NAMALWA (cell line): ENCODE measurements around the gene PRKCQ.

Source experiments
- DNase-seq: peaks from one replicate; pipeline ENCODE4 v3.0.0-alpha.2; 2015; ENCODE audit warnings: low spot score

The PRKCQ gene

GRCh38 chr10:6579904-6580278 lies at the start of gene PRKCQ:
Gene PRKCQ, minus strand, starts transcription at chr10:6580276. Its CDS starts 65,141 bp downstream, at chr10:6515135.
- no peak for DNase-seq

GRCh38 chr10:6625428-6625827 lies 45.4 kb upstream of the PRKCQ start:
- no peak for DNase-seq

GRCh38 chr10:6624392-6624791 lies 44.3 kb upstream of the PRKCQ start:
- no peak for DNase-seq

- no peak for DNase-seq
These were observed 42.8 kb upstream of the PRKCQ start for GRCh38 chr10:6622921-6623320.

- DNase-seq, result no peak
These were observed 41.5 kb upstream of the PRKCQ start for GRCh38 chr10:6621536-6621935.

GRCh38 chr10:6619660-6620059 lies 39.6 kb upstream of the PRKCQ start:
- DNase-seq, result no peak

- DNase-seq, result no peak
These were observed 38.3 kb upstream of the PRKCQ start for GRCh38 chr10:6618340-6618739.

GRCh38 chr10:6617309-6618076 lies 37.4 kb upstream of the PRKCQ start:
- DNase-seq, result no peak

GRCh38 chr10:6615971-6616370 lies 35.9 kb upstream of the PRKCQ start:
- DNase-seq, result no peak

GRCh38 chr10:6612371-6612770 lies 32.3 kb upstream of the PRKCQ start:
- DNase-seq, result no peak

GRCh38 chr10:6610647-6611046 lies 30.6 kb upstream of the PRKCQ start:
- no peak for DNase-seq

- no peak for DNase-seq
These were observed 29.5 kb upstream of the PRKCQ start for GRCh38 chr10:6609625-6610024.

- DNase-seq, result no peak
These were observed 27.7 kb upstream of the PRKCQ start for GRCh38 chr10:6607778-6608177.

GRCh38 chr10:6607182-6607581 lies 27.1 kb upstream of the PRKCQ start:
- DNase-seq, result no peak

- no peak for DNase-seq
These were observed 23.4 kb upstream of the PRKCQ start for GRCh38 chr10:6603142-6604125.

GRCh38 chr10:6602700-6603084 lies 22.6 kb upstream of the PRKCQ start:
- no peak for DNase-seq

- no peak for DNase-seq
These were observed 22.1 kb upstream of the PRKCQ start for GRCh38 chr10:6602026-6602699.

- no peak for DNase-seq
These were observed 21.2 kb upstream of the PRKCQ start for GRCh38 chr10:6601246-6601805.

GRCh38 chr10:6600224-6600987 lies 20.3 kb upstream of the PRKCQ start:
- DNase-seq, result no peak

GRCh38 chr10:6598679-6599078 lies 18.6 kb upstream of the PRKCQ start:
- no peak for DNase-seq

- no peak for DNase-seq
These were observed 17.4 kb upstream of the PRKCQ start for GRCh38 chr10:6597478-6597877.
